GM23338 (cell line): Measurements from ENCODE around the gene HSP90AB1. TPM values are rescaled to one million over a fixed set of nuclear protein-coding genes. Genes with fewer than 3 reads are reported as not detected.

Experiments used
- ATAC-seq: fragments of 200-7000 bp; cut with Tn5 transposase; 3 replicates; pipeline ENCODE4 v1.9.1; 2020
- DNase-seq: peaks from one replicate; pipeline ENCODE4 v3.0.0-alpha.2; 2015; ENCODE audit warnings: low spot score
- H2AFZ ChIP-seq: fragments of 200-600 bp; sonication (generic); 2 replicates; pipeline ENCODE4 v1.8.0; 2016; ENCODE audit warnings: antibody characterized with exemption, mild to moderate bottlenecking, moderate library complexity
- H3F3A ChIP-seq: fragments of 200-600 bp; sonication (generic); replicated peaks from 2 replicates; pipeline ENCODE4 v1.8.0; 2017; ENCODE audit warnings: antibody characterized with exemption, mixed run types, low read depth
- H3K27ac ChIP-seq: fragments of 200-600 bp; sonication (generic); 2 replicates; pipeline ENCODE4 v1.6.1; 2016; ENCODE audit warnings: low read depth
- H3K27me3 ChIP-seq: fragments of 200-600 bp; sonication (generic); 2 replicates; pipeline ENCODE4 v1.8.0; 2016; ENCODE audit warnings: mild to moderate bottlenecking, mixed run types, moderate library complexity; ENCODE audit not compliant: insufficient read depth
- H3K36me3 ChIP-seq: fragments of 200-600 bp; sonication (generic); 2 replicates; pipeline ENCODE4 v1.8.0; 2016; ENCODE audit warnings: mild to moderate bottlenecking; ENCODE audit not compliant: insufficient read depth
- H3K4me1 ChIP-seq: fragments of 200-600 bp; sonication (generic); 2 replicates; pipeline ENCODE4 v1.8.0; 2016; ENCODE audit warnings: mild to moderate bottlenecking, moderate library complexity; ENCODE audit not compliant: insufficient read depth
- H3K4me2 ChIP-seq: fragments of 200-600 bp; sonication (generic); 2 replicates; pipeline ENCODE4 v1.7.1; 2017; ENCODE audit warnings: mixed run types
- H3K4me3 ChIP-seq: fragments of 200-600 bp; sonication (generic); 2 replicates; pipeline ENCODE4 v1.6.1; 2016; ENCODE audit warnings: mixed run types
- H3K79me2 ChIP-seq: fragments of 200-600 bp; sonication (generic); replicated peaks from 2 replicates; pipeline ENCODE4 v1.8.0; 2017; ENCODE audit warnings: mild to moderate bottlenecking; ENCODE audit not compliant: insufficient read depth
- H3K9me2 ChIP-seq: fragments of 200-600 bp; sonication (generic); 2 replicates; pipeline ENCODE4 v1.8.0; 2017; ENCODE audit not compliant: insufficient read depth
- H4K20me1 ChIP-seq: fragments of 200-600 bp; sonication (generic); replicated peaks from 2 replicates; pipeline ENCODE4 v1.8.0; 2017; ENCODE audit warnings: mild to moderate bottlenecking; ENCODE audit not compliant: insufficient read depth
- H3K27ac Mint-ChIP-seq: 2 replicates; pipeline ENCODE4 v1.8.0; 2020; ENCODE audit warnings: inconsistent platforms, mild to moderate bottlenecking, moderate library complexity, mixed read lengths
- H3K27me3 Mint-ChIP-seq: 3 replicates; pipeline ENCODE4 v1.8.0; 2022; ENCODE audit warnings: low read depth, mild to moderate bottlenecking, moderate library complexity, mixed read lengths, inconsistent platforms; ENCODE audit not compliant: insufficient read depth, poor library complexity
- H3K36me3 Mint-ChIP-seq: 3 replicates; pipeline ENCODE4 v1.8.0; 2021; ENCODE audit warnings: low read depth, mild to moderate bottlenecking, inconsistent platforms, moderate library complexity, mixed read lengths
- H3K4me1 Mint-ChIP-seq: 3 replicates; pipeline ENCODE4 v1.8.0; 2020; ENCODE audit warnings: mild to moderate bottlenecking, inconsistent platforms, mixed read lengths
- H3K4me3 Mint-ChIP-seq: 3 replicates; pipeline ENCODE4 v1.8.0; 2021; ENCODE audit warnings: moderate library complexity, mild to moderate bottlenecking, inconsistent platforms, mixed read lengths
- H3K9me3 Mint-ChIP-seq: 3 replicates; pipeline ENCODE4 v1.8.0; 2020; ENCODE audit warnings: moderate library complexity, mild to moderate bottlenecking, inconsistent platforms, mixed read lengths
- CREB1 ChIP-seq: fragments of 250-450 bp; sonication (Bioruptor Pico); IDR thresholded peaks from 2 replicates; pipeline ENCODE4 v1.5.0; 2020; ENCODE audit warnings: low read depth, mild to moderate bottlenecking, moderate library complexity
- EZH2 ChIP-seq: fragments of 200-600 bp; sonication (generic); IDR thresholded peaks from one replicate; pipeline ENCODE4 v1.8.0; 2017; ENCODE audit warnings: antibody characterized with exemption, mild to moderate bottlenecking, low read depth; ENCODE audit not compliant: unreplicated experiment
- EZH2phosphoT487 ChIP-seq: fragments of 200-600 bp; sonication (generic); IDR thresholded peaks from one replicate; pipeline ENCODE4 v1.8.1; 2018; ENCODE audit warnings: antibody characterized with exemption; ENCODE audit not compliant: unreplicated experiment
- JUNB ChIP-seq: IDR thresholded peaks from one replicate; pipeline ENCODE4 v1.6.1; 2016; ENCODE audit warnings: antibody characterized with exemption; ENCODE audit not compliant: unreplicated experiment
- NANOG ChIP-seq: IDR thresholded peaks from 2 replicates; pipeline ENCODE4 v1.6.1; 2016; ENCODE audit warnings: antibody characterized with exemption, borderline replicate concordance
- STAT1 ChIP-seq: IDR thresholded peaks from one replicate; pipeline ENCODE4 v1.6.1; 2016; ENCODE audit warnings: antibody characterized with exemption; ENCODE audit not compliant: unreplicated experiment
- ZNF114 ChIP-seq: fragments of 250-450 bp; sonication (Bioruptor Pico); IDR thresholded peaks from 2 replicates; pipeline ENCODE4 v1.5.0; 2020; ENCODE audit warnings: mild to moderate bottlenecking, moderate library complexity
- ZNF331 ChIP-seq: fragments of 250-450 bp; sonication (Bioruptor Pico); IDR thresholded peaks from 2 replicates; pipeline ENCODE4 v1.5.0; 2020; ENCODE audit warnings: low read depth, mild to moderate bottlenecking, moderate library complexity
- polyA plus RNA-seq: library from polyadenylated mRNA; unstranded; fragments of >200 nt; fragmentation: Nextera tagmentation; extraction: Ambion mirVana; gene quantifications from 2 replicates; pipeline ENCODE4 v1.2.1, GENCODE V29; 2016
- total RNA-seq: library from RNA; depleted of rRNA; stranded (reverse); fragments of >200 nt; shearing (Covaris generic); gene quantifications from 2 replicates; pipeline ENCODE4 v1.2.3, GENCODE V29; 2014
- TF ChIP-seq, protein P1 (sequence below), 2 experiments: fragments of 200-600 bp in 1 of 2; sonication (generic) in 1 of 2; conservative IDR thresholded peaks; 2 replicates each; pipeline versions ENCODE4 v1.5.1 to v1.6.1; 2016 to 2017; ENCODE audit warnings: antibody characterized with exemption in 2 of 2, low read depth in 2 of 2, mild to moderate bottlenecking in 2 of 2, moderate library complexity in 1 of 2
- TF ChIP-seq, protein P2 (sequence below): IDR thresholded peaks from one replicate; pipeline ENCODE4 v1.6.1; 2018; ENCODE audit warnings: antibody characterized with exemption; ENCODE audit not compliant: unreplicated experiment
- TF ChIP-seq, protein P3 (sequence below): IDR thresholded peaks from 2 replicates; pipeline ENCODE4 v1.6.1; 2016; ENCODE audit warnings: antibody characterized with exemption

Gene HSP90AB1
- total and polyA plus RNA-seq, 2 experiments from 2014 or later = 1,425 to 2,361 TPM

DNA sequence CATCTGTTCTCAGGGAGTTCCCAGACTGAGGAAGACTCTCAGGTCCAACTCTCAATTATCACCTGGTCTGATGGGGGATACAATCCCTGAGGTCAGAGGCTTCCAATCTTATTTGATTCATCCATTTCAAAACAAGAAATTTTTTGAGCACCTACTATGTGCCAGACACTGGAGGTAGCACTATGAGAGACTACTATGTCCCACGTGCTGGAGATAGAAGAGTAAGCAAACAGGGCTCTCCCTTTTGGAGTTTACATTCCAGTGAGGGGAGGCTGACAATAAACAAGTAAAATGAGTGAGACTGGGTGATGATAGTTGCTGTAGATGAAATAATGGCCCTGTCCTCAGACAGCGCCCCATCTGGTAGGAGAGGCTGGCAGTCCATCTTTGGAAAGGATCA, 39.8 kb downstream of the HSP90AB1 start:
- no peaks in the 10 kb centered on the region; the same call in 2 of the 3 replicates for H3K36me3 Mint-ChIP-seq
- Histone ChIP-seq H3K4me3 (no peak overlapping the region), H3K27me3 (0 out of 2 replicates have a peak, but pooled peaks cover 5% of the 10 kb centered on the region), H4K20me1 (no peaks in the 10 kb centered on the region), H3K27ac (no peak overlapping the region), H2AFZ (no peak overlapping the region), H3K36me3 (no peaks in the 10 kb centered on the region), H3K4me1 (no peaks in the 10 kb centered on the region), H3K9me2 (no peaks in the 10 kb centered on the region), H3K79me2 (no peaks in the 10 kb centered on the region), H3F3A (no peaks in the 10 kb centered on the region), H3K4me2 (no peak overlapping the region)
- TF ChIP-seq STAT1 (no peak), EZH2phosphoT487 (no peak), NANOG (no peak), ZNF114 (CRISPR knock-in tag) (no peak)
- TF ChIP-seq, protein P1, sequence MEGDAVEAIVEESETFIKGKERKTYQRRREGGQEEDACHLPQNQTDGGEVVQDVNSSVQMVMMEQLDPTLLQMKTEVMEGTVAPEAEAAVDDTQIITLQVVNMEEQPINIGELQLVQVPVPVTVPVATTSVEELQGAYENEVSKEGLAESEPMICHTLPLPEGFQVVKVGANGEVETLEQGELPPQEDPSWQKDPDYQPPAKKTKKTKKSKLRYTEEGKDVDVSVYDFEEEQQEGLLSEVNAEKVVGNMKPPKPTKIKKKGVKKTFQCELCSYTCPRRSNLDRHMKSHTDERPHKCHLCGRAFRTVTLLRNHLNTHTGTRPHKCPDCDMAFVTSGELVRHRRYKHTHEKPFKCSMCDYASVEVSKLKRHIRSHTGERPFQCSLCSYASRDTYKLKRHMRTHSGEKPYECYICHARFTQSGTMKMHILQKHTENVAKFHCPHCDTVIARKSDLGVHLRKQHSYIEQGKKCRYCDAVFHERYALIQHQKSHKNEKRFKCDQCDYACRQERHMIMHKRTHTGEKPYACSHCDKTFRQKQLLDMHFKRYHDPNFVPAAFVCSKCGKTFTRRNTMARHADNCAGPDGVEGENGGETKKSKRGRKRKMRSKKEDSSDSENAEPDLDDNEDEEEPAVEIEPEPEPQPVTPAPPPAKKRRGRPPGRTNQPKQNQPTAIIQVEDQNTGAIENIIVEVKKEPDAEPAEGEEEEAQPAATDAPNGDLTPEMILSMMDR (conservative IDR thresholded peaks at IDR 0.05; ENCODE audit: low read depth in 2 of 2) = peak; percentile 29 to 30
- H3K4me1 Mint-ChIP-seq = peaks cover 7% of the 10 kb centered on the region
- H3K9me3 Mint-ChIP-seq = no peaks in the 10 kb centered on the region; the same call in 2 of the 3 replicates
- no peak for ATAC-seq
- peaks cover 12% of the 10 kb centered on the region for H3K27me3 Mint-ChIP-seq
- DNase-seq = no peak
- no peak overlapping the region for H3K4me3 Mint-ChIP-seq
- H3K27ac Mint-ChIP-seq = no peak overlapping the region

DNA sequence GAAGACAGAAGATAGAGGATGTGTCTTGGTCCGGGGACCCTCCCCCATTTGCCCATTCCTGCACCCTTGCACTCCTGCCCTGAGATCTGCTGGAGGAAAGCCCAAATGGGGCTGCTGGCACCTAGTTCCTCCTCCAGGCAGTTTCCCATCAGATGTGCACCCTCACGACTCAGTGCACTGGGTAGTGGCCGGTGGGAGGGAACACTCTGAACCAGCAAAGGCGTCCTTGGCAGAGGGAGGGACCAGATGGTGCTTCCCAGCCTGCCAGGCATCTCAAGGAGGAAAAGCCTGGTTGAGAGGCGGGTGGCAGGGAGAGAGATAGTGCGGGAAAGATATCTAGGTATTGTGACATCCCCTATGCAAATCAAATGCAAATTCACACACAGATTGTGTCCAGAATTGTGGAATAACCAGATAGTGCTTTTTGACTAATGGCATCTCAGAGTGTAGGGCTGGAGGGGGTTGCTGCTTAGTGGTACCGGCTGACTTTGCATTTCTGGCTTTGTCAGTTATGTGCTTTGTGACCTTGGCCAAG, 42.9 kb downstream of the HSP90AB1 start:
- Histone ChIP-seq H3K4me2 (no peak overlapping the region), H3K36me3 (no peaks in the 10 kb centered on the region), H3K27me3 (0 out of 2 replicates have a peak, but pooled peaks cover 5% of the 10 kb centered on the region), H3K27ac (no peak overlapping the region), H2AFZ (0 out of 2 replicates have a peak overlapping the region, but pooled peaks have one; percentile 56), H3F3A (no peaks in the 10 kb centered on the region), H4K20me1 (no peaks in the 10 kb centered on the region), H3K79me2 (no peaks in the 10 kb centered on the region), H3K4me1 (no peaks in the 10 kb centered on the region), H3K4me3 (no peak overlapping the region), H3K9me2 (no peaks in the 10 kb centered on the region)
- H3K9me3 Mint-ChIP-seq = no peaks in the 10 kb centered on the region; the same call in 1 of the 3 replicates
- no peaks in the 10 kb centered on the region; the same call in 2 of the 3 replicates for H3K4me1 Mint-ChIP-seq
- no peaks in the 10 kb centered on the region for H3K36me3 Mint-ChIP-seq
- DNase-seq (no peak), ATAC-seq (no peak)
- TF ChIP-seq STAT1 = no peak
- no peak overlapping the region; the same call in 1 of the 2 replicates for H3K27ac Mint-ChIP-seq
- H3K4me3 Mint-ChIP-seq = no peak overlapping the region
- peaks cover 13% of the 10 kb centered on the region for H3K27me3 Mint-ChIP-seq

DNA sequence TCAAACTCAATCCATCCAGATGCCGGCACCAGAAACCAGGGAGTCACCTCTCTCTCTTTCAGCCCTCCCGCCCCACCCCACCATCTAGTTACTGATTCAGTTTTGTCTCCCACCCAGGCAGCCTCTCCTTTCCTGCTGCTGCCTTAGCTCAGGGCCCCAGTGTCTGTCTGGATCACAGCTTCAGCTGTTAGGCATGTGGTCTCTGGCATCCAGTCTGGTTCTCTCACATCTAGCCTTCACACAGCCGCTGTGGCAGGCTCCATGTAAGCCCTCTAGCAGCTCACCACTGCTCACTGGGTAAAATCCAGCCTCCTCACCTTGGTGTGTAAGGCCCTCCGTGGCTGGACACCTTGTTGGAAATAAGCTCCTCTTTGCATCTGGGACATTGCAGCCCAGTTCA, 44.9 kb downstream of the HSP90AB1 start:
- Mint-ChIP-seq H3K9me3 (no peaks in the 10 kb centered on the region; the same call in 2 of the 3 replicates), H3K27me3 (peaks cover 26% of the 10 kb centered on the region), H3K4me3 (no peak overlapping the region), H3K4me1 (peaks cover 4% of the 10 kb centered on the region), H3K36me3 (no peaks in the 10 kb centered on the region), H3K27ac (no peak overlapping the region)
- Histone ChIP-seq H3K4me2 (no peak overlapping the region), H3K27ac (no peak overlapping the region), H3K79me2 (no peaks in the 10 kb centered on the region), H3K36me3 (no peaks in the 10 kb centered on the region), H3K4me1 (no peaks in the 10 kb centered on the region; the same call in 1 of the 2 replicates), H3F3A (no peaks in the 10 kb centered on the region), H4K20me1 (no peaks in the 10 kb centered on the region), H3K4me3 (no peak overlapping the region), H3K9me2 (no peaks in the 10 kb centered on the region), H3K27me3 (peaks cover 17% of the 10 kb centered on the region), H2AFZ (no peak overlapping the region)
- DNase-seq (no peak), ATAC-seq (no peak)
- TF ChIP-seq JUNB (no peak), ZNF331 (no peak), NANOG (no peak), STAT1 (no peak), EZH2 (no peak), ZNF114 (CRISPR knock-in tag) (no peak), CREB1 (CRISPR knock-in tag) (no peak)
- TF ChIP-seq, protein P2, sequence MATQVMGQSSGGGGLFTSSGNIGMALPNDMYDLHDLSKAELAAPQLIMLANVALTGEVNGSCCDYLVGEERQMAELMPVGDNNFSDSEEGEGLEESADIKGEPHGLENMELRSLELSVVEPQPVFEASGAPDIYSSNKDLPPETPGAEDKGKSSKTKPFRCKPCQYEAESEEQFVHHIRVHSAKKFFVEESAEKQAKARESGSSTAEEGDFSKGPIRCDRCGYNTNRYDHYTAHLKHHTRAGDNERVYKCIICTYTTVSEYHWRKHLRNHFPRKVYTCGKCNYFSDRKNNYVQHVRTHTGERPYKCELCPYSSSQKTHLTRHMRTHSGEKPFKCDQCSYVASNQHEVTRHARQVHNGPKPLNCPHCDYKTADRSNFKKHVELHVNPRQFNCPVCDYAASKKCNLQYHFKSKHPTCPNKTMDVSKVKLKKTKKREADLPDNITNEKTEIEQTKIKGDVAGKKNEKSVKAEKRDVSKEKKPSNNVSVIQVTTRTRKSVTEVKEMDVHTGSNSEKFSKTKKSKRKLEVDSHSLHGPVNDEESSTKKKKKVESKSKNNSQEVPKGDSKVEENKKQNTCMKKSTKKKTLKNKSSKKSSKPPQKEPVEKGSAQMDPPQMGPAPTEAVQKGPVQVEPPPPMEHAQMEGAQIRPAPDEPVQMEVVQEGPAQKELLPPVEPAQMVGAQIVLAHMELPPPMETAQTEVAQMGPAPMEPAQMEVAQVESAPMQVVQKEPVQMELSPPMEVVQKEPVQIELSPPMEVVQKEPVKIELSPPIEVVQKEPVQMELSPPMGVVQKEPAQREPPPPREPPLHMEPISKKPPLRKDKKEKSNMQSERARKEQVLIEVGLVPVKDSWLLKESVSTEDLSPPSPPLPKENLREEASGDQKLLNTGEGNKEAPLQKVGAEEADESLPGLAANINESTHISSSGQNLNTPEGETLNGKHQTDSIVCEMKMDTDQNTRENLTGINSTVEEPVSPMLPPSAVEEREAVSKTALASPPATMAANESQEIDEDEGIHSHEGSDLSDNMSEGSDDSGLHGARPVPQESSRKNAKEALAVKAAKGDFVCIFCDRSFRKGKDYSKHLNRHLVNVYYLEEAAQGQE = no peak
- TF ChIP-seq, protein P3, sequence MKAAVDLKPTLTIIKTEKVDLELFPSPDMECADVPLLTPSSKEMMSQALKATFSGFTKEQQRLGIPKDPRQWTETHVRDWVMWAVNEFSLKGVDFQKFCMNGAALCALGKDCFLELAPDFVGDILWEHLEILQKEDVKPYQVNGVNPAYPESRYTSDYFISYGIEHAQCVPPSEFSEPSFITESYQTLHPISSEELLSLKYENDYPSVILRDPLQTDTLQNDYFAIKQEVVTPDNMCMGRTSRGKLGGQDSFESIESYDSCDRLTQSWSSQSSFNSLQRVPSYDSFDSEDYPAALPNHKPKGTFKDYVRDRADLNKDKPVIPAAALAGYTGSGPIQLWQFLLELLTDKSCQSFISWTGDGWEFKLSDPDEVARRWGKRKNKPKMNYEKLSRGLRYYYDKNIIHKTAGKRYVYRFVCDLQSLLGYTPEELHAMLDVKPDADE = no peak
